Measurements from ENCODE around the gene HELZ.

DNA sequence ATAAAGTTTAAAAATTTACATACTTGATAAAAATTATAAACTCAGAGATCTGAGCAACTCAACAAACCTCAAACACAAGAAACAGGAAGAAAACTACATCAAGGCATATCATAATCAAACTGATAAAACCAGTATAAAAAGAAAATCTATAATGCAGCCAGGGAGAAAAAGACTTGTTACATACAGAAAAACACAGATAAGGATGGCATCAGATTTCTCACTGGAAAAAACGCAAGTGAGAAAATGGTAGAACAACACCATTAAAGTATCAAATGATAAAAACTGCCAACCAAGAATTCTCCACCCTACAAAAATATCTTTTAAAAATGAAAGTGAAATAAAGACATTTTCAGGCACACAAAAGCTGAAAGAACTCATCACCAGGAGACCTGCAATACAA is 129.6 kb downstream of the HELZ start:
- TF ChIP-seq YY1 (IDR thresholded peaks at IDR 0.05; ENCODE audit: insufficient read depth, insufficient read length) (no peak), ZNF274 (IDR thresholded peaks at IDR 0.05; ENCODE audit: low read depth, low read length) (no peak)

Data from NT2/D1 (cell line).